ENCODE data around the gene POLR2F. TPM values are rescaled to one million over a fixed set of nuclear protein-coding genes. Genes with fewer than 3 reads are reported as not detected.

POLR2F gene
- total RNA-seq, 1 experiment from 2014 or later, result 141 TPM

DNA sequence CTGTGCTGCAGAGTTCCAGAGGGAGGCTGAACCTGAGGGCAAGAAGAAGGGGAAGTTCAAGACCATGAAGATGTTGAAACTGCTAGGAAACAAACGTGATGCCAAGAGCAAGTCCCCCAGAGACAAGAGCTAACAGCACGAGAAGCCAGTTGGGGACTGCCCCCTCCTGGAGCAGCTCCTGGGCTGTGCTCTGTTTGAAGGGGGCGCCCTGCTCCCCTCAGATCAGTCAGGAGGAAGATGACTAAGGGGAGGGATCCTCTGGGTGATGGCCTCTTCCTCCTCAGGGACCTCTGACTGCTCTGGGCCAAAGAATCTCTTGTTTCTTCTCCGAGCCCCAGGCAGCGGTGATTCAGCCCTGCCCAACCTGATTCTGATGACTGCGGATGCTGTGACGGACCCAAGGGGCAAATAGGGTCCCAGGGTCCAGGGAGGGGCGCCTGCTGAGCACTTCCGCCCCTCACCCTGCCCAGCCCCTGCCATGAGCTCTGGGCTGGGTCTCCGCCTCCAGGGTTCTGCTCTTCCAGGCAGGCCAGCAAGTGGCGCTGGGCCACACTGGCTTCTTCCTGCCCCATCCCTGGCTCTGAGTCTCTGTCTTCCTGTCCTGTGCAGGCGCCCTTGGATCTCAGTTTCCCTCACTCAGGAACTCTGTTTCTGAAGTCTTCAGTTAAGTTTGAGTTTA lies 12.7 kb upstream of the POLR2F start:
- WGBS (ENCODE audit: extremely low coverage, insufficient read length, low lambda C conversion rate), result no CpG with 5 or more reads among the region's 12 CpGs
- H3K27ac ChIP-seq (ENCODE audit: insufficient read length, low read depth, low read length), result no peak overlapping the region

More for the DNA sequence above, 12.7 kb upstream of the POLR2F start:
- H2BK15ac ChIP-seq (ENCODE audit: low read depth, low read length), result no peak overlapping the region
- H3K27me3 Mint-ChIP-seq (ENCODE audit: low read depth), result no peaks in the 10 kb centered on the region
- H2BK12ac ChIP-seq (ENCODE audit: insufficient read length, low read depth, low read length), result no peak overlapping the region
- no peak overlapping the region for H2AK5ac ChIP-seq (ENCODE audit: insufficient read length, low read length)
- H3K18ac ChIP-seq (ENCODE audit: insufficient read length, low read depth, low read length), result no peak overlapping the region
- H2BK120ac ChIP-seq (ENCODE audit: low read depth, low read length, poor library complexity, severe bottlenecking), result no peak overlapping the region
- peaks cover 0 to 7% of the 10 kb centered on the region in 2 experiments; a peak in 1 of 4 replicates for H3K4me1 Mint-ChIP-seq
- H4K20me1 ChIP-seq (ENCODE audit: control insufficient read depth, insufficient read depth, insufficient read length), result no peaks in the 10 kb centered on the region
- no peak overlapping the region for H4K91ac ChIP-seq (ENCODE audit: insufficient read length, low read depth, low read length)
- no peaks in the 10 kb centered on the region for H3K4me1 ChIP-seq (ENCODE audit: insufficient read depth, low read length)
- H3T11ph ChIP-seq (ENCODE audit: low read length), result no peak overlapping the region
- no peaks in the 10 kb centered on the region for H3K79me2 ChIP-seq (ENCODE audit: insufficient read depth, low read length)
- H3K4ac ChIP-seq (ENCODE audit: low read depth, low read length), result no peak overlapping the region
- DNase-seq, result no peak
- no peak overlapping the region for H2BK20ac ChIP-seq (ENCODE audit: low read depth, low read length, poor library complexity, severe bottlenecking)
- no peak overlapping the region for H3K9ac ChIP-seq (ENCODE audit: extremely low read depth, insufficient read length, low read length)
- peak overlapping the region in 2 of 3 experiments; percentile 15 to 82; a peak in 2 of 7 replicates for H3K27ac Mint-ChIP-seq
- H4K8ac ChIP-seq (replicated peaks; ENCODE audit: insufficient read length, low read depth, low read length), result no peak overlapping the region
- no peaks in the 10 kb centered on the region for H3K79me1 ChIP-seq (ENCODE audit: insufficient read depth, low read depth, low read length, poor library complexity, severe bottlenecking)
- H2BK5ac ChIP-seq (ENCODE audit: insufficient read length, low read length), result no peak overlapping the region
- H3K23ac ChIP-seq (ENCODE audit: insufficient read length, low read depth, low read length), result no peak overlapping the region
- H3K23me2 ChIP-seq (ENCODE audit: insufficient read length, low read depth, low read length, poor library complexity, severe bottlenecking), result no peaks in the 10 kb centered on the region
- H3K4me2 ChIP-seq (ENCODE audit: insufficient read depth, insufficient read length, low read length), result no peak overlapping the region
- no peaks in the 10 kb centered on the region for H3K9me3 ChIP-seq (ENCODE audit: control insufficient read depth, low read depth, low read length)
- TF ChIP-seq, protein P1, sequence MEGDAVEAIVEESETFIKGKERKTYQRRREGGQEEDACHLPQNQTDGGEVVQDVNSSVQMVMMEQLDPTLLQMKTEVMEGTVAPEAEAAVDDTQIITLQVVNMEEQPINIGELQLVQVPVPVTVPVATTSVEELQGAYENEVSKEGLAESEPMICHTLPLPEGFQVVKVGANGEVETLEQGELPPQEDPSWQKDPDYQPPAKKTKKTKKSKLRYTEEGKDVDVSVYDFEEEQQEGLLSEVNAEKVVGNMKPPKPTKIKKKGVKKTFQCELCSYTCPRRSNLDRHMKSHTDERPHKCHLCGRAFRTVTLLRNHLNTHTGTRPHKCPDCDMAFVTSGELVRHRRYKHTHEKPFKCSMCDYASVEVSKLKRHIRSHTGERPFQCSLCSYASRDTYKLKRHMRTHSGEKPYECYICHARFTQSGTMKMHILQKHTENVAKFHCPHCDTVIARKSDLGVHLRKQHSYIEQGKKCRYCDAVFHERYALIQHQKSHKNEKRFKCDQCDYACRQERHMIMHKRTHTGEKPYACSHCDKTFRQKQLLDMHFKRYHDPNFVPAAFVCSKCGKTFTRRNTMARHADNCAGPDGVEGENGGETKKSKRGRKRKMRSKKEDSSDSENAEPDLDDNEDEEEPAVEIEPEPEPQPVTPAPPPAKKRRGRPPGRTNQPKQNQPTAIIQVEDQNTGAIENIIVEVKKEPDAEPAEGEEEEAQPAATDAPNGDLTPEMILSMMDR (conservative IDR thresholded peaks at IDR 0.05), result no peak
- no peak overlapping the region for H3K56ac ChIP-seq (ENCODE audit: insufficient read length, low read depth, low read length)
- no peak overlapping the region for H2AFZ ChIP-seq (ENCODE audit: low read length)
- H3K14ac ChIP-seq (ENCODE audit: insufficient read depth, low read length), result no peak overlapping the region
- H3K4me3 Mint-ChIP-seq, result no peak overlapping the region; a peak in 1 of 5 replicates
- peaks cover 3 to 41% (median 30%) of the 10 kb centered on the region in 3 experiments; a peak in 6 of 7 replicates for H3K36me3 Mint-ChIP-seq (ENCODE audit: insufficient read depth in 1 of 3, low read depth in 3 of 3)
- no peaks in the 10 kb centered on the region for H3K27me3 ChIP-seq (ENCODE audit: insufficient read depth, low read length)
- no peak overlapping the region for H4K5ac ChIP-seq (ENCODE audit: insufficient read length, low read depth, low read length)
- no peaks in the 10 kb centered on the region for H3K9me3 Mint-ChIP-seq

Measured in H9 (cell line).